Measurements from ENCODE around the gene SPDYE2B. TPM values are rescaled to one million over a fixed set of nuclear protein-coding genes. Genes with fewer than 3 reads are reported as not detected.
"Not testable (repeated sequence)": the region's sequence is repeated elsewhere in the genome, so short reads cannot be mapped to it uniquely, and the experiment has no call there.

Gene SPDYE2B
- total and polyA plus RNA-seq, 2 donors (not counting 1 experiment from before 2014, with no cell fraction given), result not detected

GRCh38 chr7:102697642-102698512 is 47.8 kb downstream of the SPDYE2B start:
- H3K9ac ChIP-seq (ENCODE audit: insufficient read depth, low read length); H3K36me3 ChIP-seq (ENCODE audit: control insufficient read depth, insufficient read depth, low read length); DNase-seq (ENCODE audit: low read depth in 2 of 2); H3K9me3 ChIP-seq (ENCODE audit: control insufficient read depth, insufficient read depth, low read depth, low read length); H3K27me3 ChIP-seq (ENCODE audit: control insufficient read depth, insufficient read depth, low read length); H3K79me2 ChIP-seq (ENCODE audit: control insufficient read depth, insufficient read depth, low read length); H3K4me1 ChIP-seq (ENCODE audit: control insufficient read depth, extremely low read depth, insufficient read depth, low read length); H3K4me3 ChIP-seq (replicated peaks in 1 of 4; ENCODE audit: control extremely low read depth in 1 of 4, insufficient read depth in 1 of 4, low read depth in 3 of 4, low read length in 4 of 4); H2AFZ ChIP-seq (ENCODE audit: low read length); H3K4me2 ChIP-seq (ENCODE audit: extremely low read depth, insufficient read depth, low read length); H4K20me1 ChIP-seq (ENCODE audit: control insufficient read depth, extremely low read depth, insufficient read depth, low read length); H3K27ac ChIP-seq (ENCODE audit: insufficient read depth, low read length): not testable (repeated sequence)

DNA sequence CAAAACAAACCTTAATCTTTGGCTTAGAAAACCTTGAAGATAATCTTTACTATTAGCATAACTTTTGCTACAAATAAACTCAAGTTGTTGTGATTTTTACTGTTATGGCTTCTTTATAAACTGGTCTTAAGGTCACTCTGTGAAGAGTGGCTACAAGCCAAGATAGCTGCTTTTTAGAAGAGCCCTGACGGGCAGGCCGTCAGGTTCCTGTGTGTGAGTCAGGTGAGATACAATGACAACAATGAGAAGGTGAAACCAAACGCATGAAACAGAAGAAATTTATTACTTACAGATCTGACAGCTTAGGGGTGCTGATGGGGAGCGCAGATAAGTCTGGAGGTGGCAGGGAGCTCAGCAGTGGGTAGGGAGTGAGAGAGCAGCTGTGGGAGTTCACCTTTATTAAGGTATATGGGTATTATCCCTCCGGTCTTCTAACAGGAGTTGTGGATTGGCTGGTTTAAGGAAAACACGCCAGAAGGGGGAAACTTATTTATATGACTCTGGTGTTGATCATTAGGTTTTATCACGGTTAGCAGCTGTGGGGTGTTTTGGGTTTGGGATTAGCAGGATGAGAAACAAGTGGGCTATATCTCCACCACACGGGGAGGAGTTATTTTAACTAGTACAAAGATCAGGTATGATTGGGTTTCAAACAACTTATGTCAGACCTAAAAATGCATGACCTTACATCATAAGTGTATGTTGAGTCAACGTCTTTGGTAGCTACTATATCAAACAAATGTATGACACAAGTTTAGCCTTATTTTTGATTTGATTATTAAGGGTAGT is 49.0 kb downstream of the SPDYE2B start:
- not testable (repeated sequence) for H3K4me2 ChIP-seq (ENCODE audit: extremely low read depth, insufficient read depth, low read length); H3K27me3 ChIP-seq (ENCODE audit: control insufficient read depth, insufficient read depth, low read length); DNase-seq (ENCODE audit: low read depth in 2 of 2); H3K79me2 ChIP-seq (ENCODE audit: control insufficient read depth, insufficient read depth, low read length); H3K4me1 ChIP-seq (ENCODE audit: control insufficient read depth, extremely low read depth, insufficient read depth, low read length); H3K9me3 ChIP-seq (ENCODE audit: control insufficient read depth, insufficient read depth, low read depth, low read length); H2AFZ ChIP-seq (ENCODE audit: low read length); H3K4me3 ChIP-seq (replicated peaks in 1 of 4; ENCODE audit: control extremely low read depth in 1 of 4, insufficient read depth in 1 of 4, low read depth in 3 of 4, low read length in 4 of 4); H4K20me1 ChIP-seq (ENCODE audit: control insufficient read depth, extremely low read depth, insufficient read depth, low read length); H3K9ac ChIP-seq (ENCODE audit: insufficient read depth, low read length); H3K36me3 ChIP-seq (ENCODE audit: control insufficient read depth, insufficient read depth, low read length); H3K27ac ChIP-seq (ENCODE audit: insufficient read depth, low read length)

Other genes with a start within 250 kb of the SPDYE2B start
- gene ORAI2, start 216.7 kb upstream of the SPDYE2B start, total RNA-seq, result 14.9 and 26.6 TPM in 2 replicates
- gene ORAI2, start 216.7 kb upstream of the SPDYE2B start, polyA plus RNA-seq, result 20.3 and 22.1 TPM in 2 replicates
- gene ALKBH4, start 185.5 kb upstream of the SPDYE2B start, total RNA-seq, result 11.6 and 13.2 TPM in 2 replicates
- gene ALKBH4, start 185.5 kb upstream of the SPDYE2B start, polyA plus RNA-seq, result 3.7 and 4.3 TPM in 2 replicates
- 14.5 and 18.7 TPM in 2 replicates for gene LRWD1, start 185.3 kb upstream of the SPDYE2B start, total RNA-seq
- 7.4 and 12.1 TPM in 2 replicates for gene LRWD1, start 185.3 kb upstream of the SPDYE2B start, polyA plus RNA-seq
- gene POLR2J, start 171.4 kb upstream of the SPDYE2B start, total RNA-seq, result 27.0 and 37.2 TPM in 2 replicates
- 55.3 and 91.2 TPM in 2 replicates for gene POLR2J, start 171.4 kb upstream of the SPDYE2B start, polyA plus RNA-seq
- gene RASA4B, start 132.5 kb upstream of the SPDYE2B start, total RNA-seq, result 1.5 and 2.1 TPM in 2 replicates
- gene RASA4B, start 132.5 kb upstream of the SPDYE2B start, polyA plus RNA-seq, result 0.68 and 1.4 TPM in 2 replicates
- gene UPK3BL2, start 106.6 kb upstream of the SPDYE2B start, total RNA-seq, result 1.0 and 3.8 TPM in 2 replicates
- gene UPK3BL2, start 106.6 kb upstream of the SPDYE2B start, polyA plus RNA-seq, result 1.4 and 1.9 TPM in 2 replicates
- gene SPDYE2, start 99.1 kb upstream of the SPDYE2B start, total RNA-seq, result not detected in 2 replicates
- gene SPDYE2, start 99.1 kb upstream of the SPDYE2B start, polyA plus RNA-seq, result not detected in 2 replicates
- gene POLR2J3, start 77.7 kb upstream of the SPDYE2B start, total RNA-seq, result 19.5 and 28.6 TPM in 2 replicates
- 29.3 and 42.5 TPM in 2 replicates for gene POLR2J3, start 77.7 kb upstream of the SPDYE2B start, polyA plus RNA-seq
- gene RASA4, start 33.6 kb upstream of the SPDYE2B start, total RNA-seq, result 2.1 and 6.2 TPM in 2 replicates
- gene RASA4, start 33.6 kb upstream of the SPDYE2B start, polyA plus RNA-seq, result 3.5 and 4.5 TPM in 2 replicates
- 5.4 and 9.8 TPM in 2 replicates for gene UPK3BL1, start 7.5 kb upstream of the SPDYE2B start, total RNA-seq
- 0.21 and 2.3 TPM in 2 replicates for gene UPK3BL1, start 7.5 kb upstream of the SPDYE2B start, polyA plus RNA-seq
- gene POLR2J2, start 21.3 kb downstream of the SPDYE2B start, total RNA-seq, result 1.5 and 2.1 TPM in 2 replicates
- gene POLR2J2, start 21.3 kb downstream of the SPDYE2B start, polyA plus RNA-seq, result 1.1 and 1.4 TPM in 2 replicates
- gene FAM185A, start 98.7 kb downstream of the SPDYE2B start, total RNA-seq, result 8.2 and 9.9 TPM in 2 replicates
- gene FAM185A, start 98.7 kb downstream of the SPDYE2B start, polyA plus RNA-seq, result 3.1 and 4.0 TPM in 2 replicates